HG02623 (cell line): ENCODE data around the gene FAM98B.

Experiments used
- ATAC-seq: cut with Tn5 transposase; IDR thresholded peaks from one replicate; pipeline ENCODE4 v1.9.1; 2021; ENCODE audit warnings: moderate library complexity; ENCODE audit not compliant: unreplicated experiment

Gene FAM98B

GRCh38 chr15:38506997-38507396 lies 53.1 kb downstream of the FAM98B start:
- ATAC-seq = no peak

GRCh38 chr15:38507570-38507969 lies 53.6 kb downstream of the FAM98B start:
- ATAC-seq = no peak

- ATAC-seq = no peak
These were observed 54.7 kb downstream of the FAM98B start for GRCh38 chr15:38508647-38509046.

GRCh38 chr15:38509152-38509551 lies 55.2 kb downstream of the FAM98B start:
- no peak for ATAC-seq

DNA sequence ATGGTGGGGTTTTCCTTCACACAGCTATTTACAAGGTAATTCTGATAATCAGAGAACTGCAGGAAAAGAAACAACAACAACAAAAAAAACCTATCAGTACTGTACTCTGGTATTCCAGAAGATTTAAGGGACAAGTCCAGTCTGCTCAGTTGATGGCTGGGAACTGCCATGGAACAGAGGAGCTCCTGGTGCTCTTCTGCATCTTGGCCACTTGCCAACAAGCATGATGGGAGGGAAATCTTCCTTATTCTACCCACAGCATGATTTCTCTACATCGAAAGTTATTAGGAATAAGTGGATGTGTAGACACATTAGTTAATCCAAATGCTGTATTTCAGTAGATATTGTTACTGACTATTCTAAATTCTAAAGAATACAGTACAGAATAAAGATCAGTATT lies 59.0 kb downstream of the FAM98B start:
- ATAC-seq = no peak

DNA sequence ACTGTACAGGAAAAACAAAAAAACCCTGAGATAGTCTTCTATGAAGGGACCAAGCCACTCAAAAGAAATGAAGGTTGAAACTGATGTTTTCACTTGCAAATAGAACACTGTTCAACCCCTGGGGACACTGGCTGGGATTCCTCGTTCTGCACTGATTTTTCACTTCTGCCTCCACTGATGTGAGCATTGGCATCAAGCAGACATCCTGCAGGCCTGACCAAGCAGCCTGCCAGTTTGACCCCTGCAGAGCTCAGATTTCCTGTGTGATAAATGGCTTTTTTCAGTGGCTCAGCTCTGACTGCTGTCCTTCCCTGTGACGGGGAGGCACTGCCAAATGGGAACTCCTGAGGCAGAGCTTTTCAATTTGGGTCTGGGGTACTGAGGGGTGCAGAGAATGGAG lies 60.7 kb downstream of the FAM98B start:
- no peak for ATAC-seq

- no peak for ATAC-seq
These were observed 62.7 kb downstream of the FAM98B start for GRCh38 chr15:38516626-38517025.

DNA sequence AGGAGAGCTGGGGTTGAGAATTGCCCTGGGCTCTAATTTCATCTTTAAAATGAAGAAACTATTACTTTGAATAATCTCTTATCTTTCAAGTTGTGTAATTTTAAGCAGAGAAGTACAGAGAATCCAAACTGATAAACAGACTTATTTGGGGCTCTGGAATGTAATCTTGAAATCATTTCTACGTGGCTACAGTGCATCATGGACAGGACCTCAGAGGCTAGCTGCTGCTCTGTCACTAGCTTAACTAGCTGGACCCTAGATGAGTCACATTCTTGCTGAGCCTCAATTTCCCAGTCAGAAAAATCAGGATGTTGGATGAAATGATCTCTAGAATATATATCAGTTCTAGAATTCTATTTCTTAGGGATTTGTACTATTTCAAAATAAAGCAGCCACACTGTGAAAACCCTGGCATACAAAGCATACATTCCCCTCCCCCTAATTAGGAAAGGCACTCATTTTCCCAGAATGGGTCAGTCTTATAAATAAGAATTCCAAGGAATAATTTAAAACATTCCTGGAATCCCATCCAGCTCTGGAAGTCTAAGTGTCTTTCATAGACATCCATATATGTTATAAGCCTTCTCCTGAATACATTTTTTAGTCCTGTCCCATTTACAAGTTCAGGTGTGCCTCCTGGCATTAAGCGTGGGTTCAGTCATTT lies 63.5 kb downstream of the FAM98B start:
- no peak for ATAC-seq

DNA sequence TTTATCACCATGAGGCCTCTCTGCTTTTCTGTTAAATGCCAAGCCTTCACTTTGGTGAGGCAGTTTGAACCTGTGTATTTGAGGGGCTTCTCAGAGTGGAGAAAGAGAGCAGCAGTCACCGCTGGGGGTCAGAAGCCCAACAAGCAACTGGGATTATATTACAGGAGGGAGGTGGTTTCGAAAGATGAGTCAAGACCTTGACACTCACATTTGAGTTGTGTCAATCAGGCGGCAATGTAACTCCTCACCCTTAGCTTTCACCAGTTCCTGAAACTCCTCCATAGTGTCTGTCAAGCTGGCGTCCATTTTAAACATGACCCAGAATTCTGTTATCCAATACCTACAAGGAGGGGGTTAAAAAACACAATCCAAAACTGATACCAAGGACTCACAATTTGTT lies 64.2 kb downstream of the FAM98B start:
- ATAC-seq = no peak

DNA sequence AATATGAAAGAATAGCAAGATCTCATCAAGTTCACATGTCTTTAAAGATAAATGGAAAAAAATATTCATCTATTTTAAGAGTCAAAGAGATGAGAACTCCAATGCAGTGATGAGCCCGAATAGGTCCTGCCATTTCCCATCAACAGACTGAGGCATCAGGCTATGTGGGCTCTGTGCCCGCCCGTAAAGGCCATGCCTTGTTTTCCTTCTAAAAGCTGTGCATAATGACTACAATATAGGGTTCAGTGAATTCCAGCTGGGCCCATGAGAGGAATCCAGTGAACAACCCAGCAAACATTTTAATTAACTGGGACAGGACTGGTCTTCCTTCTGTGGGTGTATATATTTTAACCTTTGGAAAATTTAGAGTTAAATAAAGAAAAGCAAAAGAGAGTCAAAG lies 66.1 kb downstream of the FAM98B start:
- ATAC-seq = no peak

- no peak for ATAC-seq
These were observed 67.4 kb downstream of the FAM98B start for GRCh38 chr15:38521316-38521715.

DNA sequence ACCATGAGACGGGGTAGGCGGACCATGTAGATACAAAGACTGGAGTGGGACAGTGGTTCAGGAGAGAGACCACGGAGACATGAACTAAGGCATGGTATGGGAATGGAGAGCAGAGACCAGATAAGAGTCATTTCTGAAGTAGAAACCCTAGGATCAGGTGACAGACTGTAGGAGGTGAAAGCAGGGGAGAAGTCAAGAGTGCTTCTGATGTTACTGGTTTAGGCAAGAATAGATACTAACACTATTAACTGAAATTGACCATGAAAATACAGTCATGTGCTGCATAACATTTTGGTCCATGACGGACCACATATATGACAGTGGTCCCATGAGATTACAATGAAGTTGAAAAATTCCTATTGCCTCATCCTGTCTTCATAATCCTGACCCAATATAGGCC lies 69.0 kb downstream of the FAM98B start:
- ATAC-seq = no peak

DNA sequence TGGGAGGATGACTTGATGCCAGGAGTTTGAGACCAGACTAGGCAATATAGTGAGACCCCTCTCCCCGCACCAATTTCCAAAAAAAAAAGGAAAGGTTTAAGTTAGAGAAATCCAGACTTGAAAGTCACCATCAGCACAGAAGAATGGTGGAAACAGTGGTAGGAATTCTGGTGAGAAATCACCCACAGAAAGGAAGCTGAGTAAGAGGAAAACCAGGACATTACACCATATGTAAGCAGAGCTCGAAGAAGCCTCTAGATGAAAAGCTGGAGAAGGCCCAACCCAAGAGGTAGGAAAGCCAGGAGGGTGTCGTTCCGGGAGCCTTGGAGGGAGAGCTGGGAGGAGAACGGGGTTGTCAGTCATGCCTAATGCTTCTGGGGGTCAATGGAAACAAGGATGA lies 70.2 kb downstream of the FAM98B start:
- ATAC-seq = no peak

GRCh38 chr15:38525489-38525888 lies 71.6 kb downstream of the FAM98B start:
- no peak for ATAC-seq

GRCh38 chr15:38526158-38526557 lies 72.2 kb downstream of the FAM98B start:
- no peak for ATAC-seq

DNA sequence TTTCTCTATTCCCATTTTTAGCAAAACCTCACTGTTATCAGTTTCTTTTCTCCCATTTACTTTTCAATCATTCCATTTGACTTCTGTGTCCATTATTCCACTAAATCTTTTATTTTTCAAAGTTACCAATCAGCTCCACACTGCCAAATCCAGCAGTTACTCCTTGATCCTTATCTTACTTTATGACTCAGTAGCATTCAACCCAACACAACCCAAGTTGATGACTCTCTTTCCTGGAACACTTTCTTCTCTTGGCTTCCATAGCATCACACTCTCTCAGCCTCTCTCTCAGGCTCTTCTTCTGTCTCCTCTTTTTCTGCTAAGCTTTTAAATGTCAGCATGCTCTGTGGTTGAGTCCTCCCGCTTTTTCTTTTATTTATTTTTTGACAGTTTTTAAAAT lies 74.4 kb downstream of the FAM98B start:
- ATAC-seq = no peak

GRCh38 chr15:38530113-38530512 lies 76.2 kb downstream of the FAM98B start:
- ATAC-seq = peak; percentile 70

GRCh38 chr15:38531509-38531908 lies 77.6 kb downstream of the FAM98B start:
- ATAC-seq = no peak

DNA sequence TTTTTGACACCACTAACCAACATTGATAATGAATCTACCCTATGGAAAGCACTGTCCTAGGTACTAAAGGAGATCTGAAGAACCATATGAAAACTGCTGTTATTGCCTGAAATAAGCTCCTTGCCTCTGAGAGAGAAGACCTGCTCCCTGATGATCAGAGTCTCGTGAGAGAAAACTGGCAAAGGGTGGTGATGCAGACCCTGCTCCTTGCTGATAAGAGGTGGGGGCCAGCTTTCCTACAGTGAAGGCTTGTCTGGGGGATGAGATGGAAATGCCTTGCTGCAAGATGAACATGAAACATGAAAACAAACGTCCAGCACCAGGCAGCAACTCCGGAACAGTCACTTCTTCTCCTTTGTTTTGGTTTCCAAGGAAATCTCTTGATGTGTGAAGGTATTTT lies 78.8 kb downstream of the FAM98B start:
- no peak for ATAC-seq

DNA sequence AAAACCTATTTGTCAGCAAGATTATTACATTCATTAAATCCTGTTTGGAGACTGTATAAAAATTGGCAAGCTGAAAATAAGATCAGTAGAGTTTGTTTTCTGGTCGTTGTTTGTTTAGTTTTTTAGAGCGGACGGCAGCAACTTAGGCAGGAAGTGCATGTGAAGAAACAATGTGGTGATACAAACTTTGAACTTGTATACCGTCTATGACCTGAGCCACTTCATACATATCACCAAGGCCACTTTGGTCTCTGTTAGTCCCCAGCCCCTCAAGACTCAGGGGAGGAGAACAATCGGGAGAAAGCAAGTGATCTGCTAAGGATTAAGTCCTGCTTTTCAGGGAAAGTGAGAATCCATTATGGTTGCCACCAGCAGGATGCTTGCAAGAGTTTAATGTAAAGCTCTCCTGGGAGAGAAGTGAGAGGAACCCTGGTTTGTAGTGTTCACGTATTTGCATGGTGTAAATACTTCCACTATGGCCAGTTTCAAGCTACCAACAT lies 79.5 kb downstream of the FAM98B start:
- ATAC-seq = no peak

DNA sequence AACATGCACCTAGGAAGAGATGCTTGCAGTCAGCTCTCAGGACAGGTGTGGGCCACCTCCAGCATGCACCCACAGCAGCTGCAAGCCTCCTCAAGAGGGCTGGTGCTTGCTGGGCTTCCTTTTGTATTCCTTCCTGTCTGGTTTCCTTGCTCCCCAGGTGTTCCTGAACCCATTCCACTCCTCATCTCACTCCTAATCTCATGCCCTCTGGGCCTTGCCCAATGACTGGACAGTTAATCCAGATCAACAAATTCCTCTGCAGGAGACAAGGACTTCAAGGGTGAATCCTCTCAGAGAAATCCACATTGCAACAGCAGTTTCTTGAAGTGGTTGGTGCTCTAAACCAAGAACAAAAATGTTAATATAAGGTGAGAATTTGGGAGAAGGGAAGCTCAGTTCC lies 80.0 kb downstream of the FAM98B start:
- ATAC-seq = no peak

GRCh38 chr15:38534691-38535090 lies 80.8 kb downstream of the FAM98B start:
- no peak for ATAC-seq

DNA sequence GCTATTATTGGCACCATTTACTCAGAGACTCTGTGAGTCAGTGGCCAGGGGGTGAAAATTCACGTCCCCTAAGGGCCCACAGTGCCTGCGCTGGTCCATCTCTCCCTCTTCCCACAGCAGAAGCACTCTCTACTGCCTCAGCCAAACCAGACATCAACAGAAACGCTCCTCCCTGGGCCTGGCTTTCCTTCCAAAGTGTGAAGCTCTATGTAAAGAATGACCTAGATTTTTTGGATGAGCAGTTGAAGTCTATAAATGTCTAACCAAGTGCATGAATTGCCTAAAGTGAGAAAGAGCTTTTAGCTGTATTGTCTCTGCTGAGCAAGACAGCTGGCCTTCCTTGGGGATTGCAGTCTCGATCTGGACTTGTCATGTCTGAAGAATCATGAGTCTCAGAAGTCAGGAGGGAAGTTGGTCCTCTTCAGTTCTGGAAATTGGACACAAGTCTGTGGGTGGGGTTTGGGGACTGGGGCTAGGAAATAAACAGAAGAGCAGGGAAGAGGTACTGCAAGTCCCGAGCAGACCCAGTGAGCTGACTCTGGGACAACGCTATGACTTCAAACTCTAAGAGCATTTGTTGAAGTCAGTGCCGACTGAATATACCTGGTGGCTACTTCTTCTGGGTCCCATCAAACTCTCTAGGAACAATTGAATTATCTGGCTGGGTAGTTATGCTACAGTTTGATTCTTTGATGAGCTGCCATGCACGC lies 81.7 kb downstream of the FAM98B start:
- ATAC-seq = no peak
